ENCODE data around the gene SHC1. TPM values are rescaled to one million over a fixed set of nuclear protein-coding genes. Genes with fewer than 3 reads are reported as not detected.

Gene SHC1
- 325 and 337 TPM in 2 replicates for total RNA-seq (2014; rRNA removed)
- 407 TPM for polyA plus RNA-seq (2012)

- peak; percentile 94 for DNase-seq (ENCODE audit: low read depth)
Observed at GRCh38 chr1:154970631-154971340, at the start of gene SHC1. SHC1 (minus strand) TSS chr1:154970747; CDS start chr1:154970526, 221 bp downstream.

- DNase-seq (ENCODE audit: low read depth), result no peak
Observed at GRCh38 chr1:155019377-155020245, 49.1 kb upstream of the SHC1 start.

- DNase-seq (ENCODE audit: low read depth), result peak; percentile 68
Observed at GRCh38 chr1:155018617-155019348, 48.2 kb upstream of the SHC1 start.

GRCh38 chr1:155017946-155018316 lies 47.4 kb upstream of the SHC1 start:
- DNase-seq (ENCODE audit: low read depth), result no peak

GRCh38 chr1:155017041-155017945 lies 46.7 kb upstream of the SHC1 start:
- peak; percentile 90 for DNase-seq (ENCODE audit: low read depth)

- no peak for DNase-seq (ENCODE audit: low read depth)
Observed at GRCh38 chr1:155016231-155016831, 45.8 kb upstream of the SHC1 start.

GRCh38 chr1:155015527-155016230 lies 45.1 kb upstream of the SHC1 start:
- DNase-seq (ENCODE audit: low read depth), result no peak

- no peak for DNase-seq (ENCODE audit: low read depth)
Observed at GRCh38 chr1:155014709-155015508, 44.4 kb upstream of the SHC1 start.

- DNase-seq (ENCODE audit: low read depth), result no peak
Observed at GRCh38 chr1:155013632-155014031, 43.1 kb upstream of the SHC1 start.

GRCh38 chr1:155012776-155013602 lies 42.4 kb upstream of the SHC1 start:
- DNase-seq (ENCODE audit: low read depth), result no peak

GRCh38 chr1:155012026-155012546 lies 41.5 kb upstream of the SHC1 start:
- DNase-seq (ENCODE audit: low read depth), result peak; percentile 43

GRCh38 chr1:155011437-155012025 lies 41.0 kb upstream of the SHC1 start:
- no peak for DNase-seq (ENCODE audit: low read depth)

- no peak for DNase-seq (ENCODE audit: low read depth)
Observed at GRCh38 chr1:155011004-155011416, 40.5 kb upstream of the SHC1 start.

- DNase-seq (ENCODE audit: low read depth), result no peak
Observed at GRCh38 chr1:155010211-155010918, 39.8 kb upstream of the SHC1 start.

GRCh38 chr1:155009742-155010141 lies 39.2 kb upstream of the SHC1 start:
- no peak for DNase-seq (ENCODE audit: low read depth)

GRCh38 chr1:155009221-155009711 lies 38.7 kb upstream of the SHC1 start:
- no peak for DNase-seq (ENCODE audit: low read depth)
